Right cardiac atrium (tissue), 5 donors: ENCODE data around the gene FAM168A. TPM values are rescaled to one million over a fixed set of nuclear protein-coding genes. Genes with fewer than 3 reads are reported as not detected.
"Not testable (repeated sequence)": the region's sequence is repeated elsewhere in the genome, so short reads cannot be mapped to it uniquely, and the experiment has no call there.

ENCODE experiments used
- ATAC-seq, 2 donors: fragments of 200-7000 bp; cut with Tn5 transposase; one replicate each; pipeline versions ENCODE4 v1.8.0 to v1.9.1; 2020; ENCODE audit warnings: moderate library complexity in 2 of 2, mild to moderate bottlenecking in 1 of 2
- DNase-seq, 3 donors: peaks; one replicate each; pipeline ENCODE4 v3.0.0-alpha.2; 2020
- H3K27ac ChIP-seq: one replicate; pipeline ENCODE4 v1.5.1; 2013; ENCODE audit warnings: mild to moderate bottlenecking, low read length, control low read depth, moderate library complexity
- H3K27me3 ChIP-seq: one replicate; pipeline ENCODE4 v1.6.1; 2013; ENCODE audit not compliant: control insufficient read depth, insufficient read depth
- H3K4me1 ChIP-seq: one replicate; pipeline ENCODE4 v1.6.1; 2013; ENCODE audit warnings: low read length; ENCODE audit not compliant: control insufficient read depth, insufficient read depth
- H3K4me3 ChIP-seq: one replicate; pipeline ENCODE4 v1.5.1; 2013; ENCODE audit warnings: low read length, control low read depth
- H3K9me3 ChIP-seq: one replicate; pipeline ENCODE4 v1.6.1; 2013; ENCODE audit warnings: low read length; ENCODE audit not compliant: control insufficient read depth
- WGBS: extraction: QIAGEN DNeasy Blood & Tissue Kit; methylation state at CpG from one replicate; pipeline ENCODE4 v1.1.7; 2013; 5-methylcytosine and 5-hydroxymethylcytosine counted together
- intact Hi-C, 4 donors: fragments of 100-400 bp; cut with DNase I; formaldehyde crosslinking; loops; one replicate each; pipeline versions ENCODE4 v1.11.0 to v1.14.0; 2022 to 2023
- polyA plus RNA-seq: library from polyadenylated mRNA; stranded (reverse); fragments of 200-250 nt; gene quantifications from one replicate; pipeline ENCODE4 v1.2.3, GENCODE V29; 2013
- total RNA-seq, 4 donors: library from RNA; stranded (reverse); fragmentation: NEBNext Ultra II Directional; extraction: Animal tissue kit (Norgen Biotek cat#: 25700); gene quantifications; one replicate each; pipeline ENCODE4 v1.2.1, GENCODE V29; 2021
- donor health status: healthy with polysubstance abuse.
- donor health status: DM: no; HTN: yes; CAD: no.
- donor health status: DM: no; HTN: no; CAD: no.
- donor health status: DM: no; HTN: yes; CAD: no; lungs with severe emphysema.
- donor health status: DM: yes; HTN: yes; CAD: no.

FAM168A gene
- total and polyA plus RNA-seq, 5 donors = 14.2 to 46.2 (median 38.7) TPM

DNA sequence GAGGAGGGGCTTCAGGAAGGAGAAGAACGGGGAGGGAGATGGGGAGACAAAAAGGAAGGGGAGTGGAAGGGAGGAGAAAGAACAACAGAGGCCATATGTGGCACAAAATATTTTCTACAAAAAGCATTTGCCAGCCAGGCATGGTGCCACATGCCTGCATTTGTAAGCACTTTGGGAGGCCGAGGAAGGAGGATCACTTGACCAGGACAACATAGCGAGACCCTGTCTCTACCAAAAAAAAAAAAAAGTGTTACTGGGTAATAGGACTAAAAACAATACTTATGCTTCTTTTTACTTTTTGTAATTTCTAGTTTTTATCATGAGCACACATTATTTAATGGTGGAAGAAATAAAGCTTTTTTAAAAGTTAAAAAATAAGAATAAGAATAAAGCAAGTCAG, 5.3 kb downstream of the FAM168A start:
- ATAC-seq (no peak), DNase-seq (no peak)
- Histone ChIP-seq H3K27me3 (no peaks in the 10 kb centered on the region), H3K4me1 (peaks cover 12% of the 10 kb centered on the region), H3K27ac (no peak overlapping the region), H3K4me3 (no peak overlapping the region), H3K9me3 (no peaks in the 10 kb centered on the region)
- intact Hi-C loops = loop anchor here in 1 of 4 donors (10.0 kb wide), 1 partner anchor 188 kb away; no protein-coding TSS in a partner anchor
- 92% methylated on average over 3 of the region's 3 CpGs for WGBS

DNA sequence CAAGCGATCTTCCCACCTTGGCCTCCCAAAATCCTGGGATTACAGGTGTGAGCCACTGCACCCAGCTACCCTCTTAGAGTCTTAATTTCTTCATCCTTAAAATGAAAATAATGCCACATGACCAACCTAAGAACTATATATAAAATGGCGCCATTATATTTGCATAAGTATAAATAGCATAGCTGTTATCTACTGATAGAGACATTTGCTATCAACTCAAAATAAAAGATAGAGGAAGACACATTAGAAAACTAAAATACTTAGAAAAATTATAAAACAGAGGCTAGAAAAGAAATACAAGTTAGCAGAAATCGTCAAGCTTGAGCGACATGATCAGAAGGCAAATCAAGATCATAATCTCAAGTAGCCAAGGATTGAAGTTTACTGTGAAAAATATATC, 6.2 kb downstream of the FAM168A start:
- Histone ChIP-seq H3K4me1 (peaks cover 7% of the 10 kb centered on the region), H3K4me3 (no peak overlapping the region), H3K27ac (no peak overlapping the region), H3K27me3 (no peaks in the 10 kb centered on the region), H3K9me3 (no peaks in the 10 kb centered on the region)
- no peak for DNase-seq
- 94% methylated on average over 4 of the region's 4 CpGs for WGBS
- intact Hi-C loops = loop anchor here in 1 of 4 donors (10.0 kb wide), 1 partner anchor 187 kb away; no protein-coding TSS in a partner anchor
- ATAC-seq = no peak

DNA sequence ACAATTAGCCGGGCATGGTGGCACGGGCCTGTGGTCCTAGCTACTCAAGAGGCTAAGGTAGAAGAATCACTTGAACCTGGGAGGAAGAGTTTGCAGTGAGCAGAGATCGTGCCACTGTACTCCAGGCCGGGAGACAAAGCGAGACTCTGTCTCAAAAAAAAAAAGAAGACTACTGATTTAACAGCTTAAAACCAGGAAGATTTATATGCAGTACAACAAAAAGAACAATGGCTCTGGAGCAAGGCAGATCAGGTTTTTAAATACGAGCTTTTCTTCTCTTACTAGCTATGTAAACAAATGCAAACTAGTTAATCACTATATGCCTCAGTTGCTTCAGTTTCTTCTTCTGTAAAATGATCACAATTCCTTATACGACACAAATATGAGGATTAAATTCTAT, 6.9 kb downstream of the FAM168A start:
- ATAC-seq (no peak), DNase-seq (no peak)
- Histone ChIP-seq H3K4me1 (peaks cover 3% of the 10 kb centered on the region), H3K27ac (no peak overlapping the region), H3K4me3 (no peak overlapping the region), H3K27me3 (no peaks in the 10 kb centered on the region), H3K9me3 (no peaks in the 10 kb centered on the region)
- intact Hi-C loops = loop anchor here in 1 of 4 donors (10.0 kb wide), 1 partner anchor 186 kb away; no protein-coding TSS in a partner anchor
- 88% methylated on average over 7 of the region's 7 CpGs for WGBS

DNA sequence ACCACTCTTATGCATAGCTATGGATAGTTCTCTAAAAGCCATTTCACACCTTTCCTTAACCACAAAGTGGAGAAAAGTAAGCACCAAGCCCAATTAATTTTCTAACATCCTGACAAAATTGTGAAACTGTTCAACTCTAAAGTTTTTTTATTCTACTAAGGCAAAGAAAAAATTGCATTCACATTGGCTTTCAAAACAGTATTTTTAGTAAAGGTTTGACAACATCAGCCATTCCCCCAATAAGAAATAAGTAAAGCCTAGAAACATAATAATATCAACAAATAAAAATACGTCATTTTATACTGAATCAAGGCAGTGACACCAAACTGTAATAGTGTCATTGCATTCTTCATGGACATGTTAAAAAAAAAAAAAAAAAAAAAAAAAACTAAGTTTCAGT, 11.1 kb downstream of the FAM168A start:
- ATAC-seq (no peak), DNase-seq (no peak)
- Histone ChIP-seq H3K27ac (no peak overlapping the region), H3K27me3 (no peaks in the 10 kb centered on the region), H3K4me1 (no peaks in the 10 kb centered on the region), H3K9me3 (no peaks in the 10 kb centered on the region), H3K4me3 (no peak overlapping the region)
- intact Hi-C loops = no loop called here
- 97% methylated on average over 1 of the region's 1 CpG for WGBS

DNA sequence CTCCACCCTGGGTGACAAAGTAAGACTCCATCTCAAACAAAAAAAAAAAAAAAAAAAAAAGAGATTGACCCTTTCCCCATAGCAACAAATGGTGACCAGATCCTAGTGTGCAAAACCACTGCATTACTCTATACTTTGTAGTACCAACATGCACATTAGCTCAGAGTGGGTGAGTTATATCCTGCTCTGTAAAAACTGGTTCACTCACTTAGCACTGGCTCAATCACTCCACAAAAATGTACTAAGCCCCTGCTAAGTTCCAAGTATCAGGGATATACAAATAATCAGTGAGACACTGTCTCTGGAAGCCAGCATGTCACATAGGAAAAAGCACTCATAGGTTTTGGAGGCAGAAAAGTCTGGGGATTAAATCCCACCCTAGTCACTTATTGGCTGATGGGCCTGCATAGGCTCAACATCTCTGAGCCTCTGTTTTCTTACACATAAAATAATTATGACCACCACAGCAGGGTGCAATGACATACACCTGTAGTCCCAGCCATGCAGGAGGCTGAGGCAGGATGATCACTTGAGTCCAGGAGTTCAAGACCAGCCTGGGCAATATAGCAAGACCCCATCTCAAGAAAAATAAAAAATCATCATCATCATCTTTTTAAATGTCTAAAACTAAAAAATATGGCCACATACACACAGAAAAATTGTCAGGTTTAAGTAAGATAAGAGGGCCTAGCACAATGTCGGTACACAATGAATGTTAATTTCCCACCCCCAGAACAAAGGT, 11.9 kb downstream of the FAM168A start:
- H3K9me3 ChIP-seq = no peaks in the 10 kb centered on the region
- H3K27me3 ChIP-seq = no peaks in the 10 kb centered on the region
- ATAC-seq (no peak), DNase-seq (no peak)
- no peak overlapping the region for H3K27ac ChIP-seq
- intact Hi-C loops = no loop called here
- H3K4me1 ChIP-seq = no peaks in the 10 kb centered on the region
- no peak overlapping the region for H3K4me3 ChIP-seq
- 97% methylated on average over 1 of the region's 1 CpG for WGBS

DNA sequence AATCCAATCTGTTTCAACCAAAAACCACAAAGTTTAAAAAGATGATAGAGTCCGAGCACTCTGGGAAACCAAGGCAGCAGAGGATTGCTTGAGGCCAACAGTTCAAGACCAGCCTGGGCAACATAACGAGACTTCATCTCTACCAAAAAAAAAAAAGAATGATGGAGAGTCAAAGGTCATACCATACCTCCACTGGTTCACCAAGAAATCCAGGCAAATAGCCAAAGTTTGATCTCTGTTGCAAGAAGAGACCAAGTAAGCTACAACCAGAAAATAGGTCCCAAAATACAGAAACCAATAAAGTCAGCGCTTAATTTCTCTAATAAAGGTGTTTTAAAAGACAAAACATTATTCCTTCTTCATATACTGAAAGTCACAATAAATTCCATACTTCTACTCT, 13.1 kb downstream of the FAM168A start:
- no peaks in the 10 kb centered on the region for H3K27me3 ChIP-seq
- H3K27ac ChIP-seq = no peak overlapping the region
- no peaks in the 10 kb centered on the region for H3K9me3 ChIP-seq
- intact Hi-C loops = no loop called here
- no peaks in the 10 kb centered on the region for H3K4me1 ChIP-seq
- DNase-seq (no peak), ATAC-seq (no peak)
- no peak overlapping the region for H3K4me3 ChIP-seq
- 95% methylated on average over 3 of the region's 3 CpGs for WGBS

DNA sequence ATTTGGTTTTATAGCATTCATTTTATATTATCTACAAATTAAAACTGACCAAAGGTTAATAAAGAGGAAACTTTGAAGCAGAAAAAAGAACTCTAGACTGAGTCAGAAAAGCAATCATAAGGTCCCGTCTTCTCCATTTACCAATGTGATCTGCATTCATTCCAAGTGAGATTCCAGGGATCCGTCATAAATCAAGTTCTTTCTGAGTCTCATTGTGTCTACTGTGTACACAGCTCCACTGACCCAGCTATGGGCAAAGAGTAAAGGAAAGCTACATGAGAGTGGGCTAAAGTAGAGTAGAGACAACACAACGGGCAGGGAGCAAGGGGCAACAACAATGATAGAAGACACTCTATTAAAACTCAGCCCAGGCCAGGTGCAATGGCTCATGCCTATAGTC, 15.3 kb downstream of the FAM168A start:
- intact Hi-C loops = no loop called here
- no peaks in the 10 kb centered on the region for H3K9me3 ChIP-seq
- H3K27ac ChIP-seq = no peak overlapping the region
- H3K27me3 ChIP-seq = no peaks in the 10 kb centered on the region
- no peak for ATAC-seq
- no peak overlapping the region for H3K4me3 ChIP-seq
- no peak for DNase-seq
- H3K4me1 ChIP-seq = no peaks in the 10 kb centered on the region
- 94% methylated on average over 3 of the region's 3 CpGs for WGBS

DNA sequence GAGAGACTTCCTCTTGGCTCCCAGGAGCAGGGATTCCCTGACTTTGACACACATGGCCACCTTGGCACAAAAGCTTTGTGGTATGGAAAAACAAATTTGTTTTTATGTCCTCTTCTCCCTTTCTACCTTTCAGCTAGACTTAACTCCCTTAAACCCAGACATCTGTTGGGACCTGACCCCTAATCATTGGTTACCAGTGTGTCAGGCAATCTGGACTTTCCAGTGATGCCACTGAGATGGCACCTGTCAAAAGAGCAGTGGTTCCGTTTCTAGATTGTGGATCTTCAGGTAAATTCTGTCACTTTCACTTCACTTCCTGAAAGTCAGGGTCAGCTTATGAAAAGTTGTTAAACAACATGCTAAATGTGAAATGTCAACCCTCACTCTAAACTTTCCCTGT, 17.2 kb downstream of the FAM168A start:
- 84% methylated on average over 1 of the region's 1 CpG for WGBS
- H3K9me3 ChIP-seq, H3K27ac ChIP-seq, H3K4me1 ChIP-seq, intact Hi-C loops, H3K27me3 ChIP-seq, DNase-seq, H3K4me3 ChIP-seq, ATAC-seq: not testable (repeated sequence)

DNA sequence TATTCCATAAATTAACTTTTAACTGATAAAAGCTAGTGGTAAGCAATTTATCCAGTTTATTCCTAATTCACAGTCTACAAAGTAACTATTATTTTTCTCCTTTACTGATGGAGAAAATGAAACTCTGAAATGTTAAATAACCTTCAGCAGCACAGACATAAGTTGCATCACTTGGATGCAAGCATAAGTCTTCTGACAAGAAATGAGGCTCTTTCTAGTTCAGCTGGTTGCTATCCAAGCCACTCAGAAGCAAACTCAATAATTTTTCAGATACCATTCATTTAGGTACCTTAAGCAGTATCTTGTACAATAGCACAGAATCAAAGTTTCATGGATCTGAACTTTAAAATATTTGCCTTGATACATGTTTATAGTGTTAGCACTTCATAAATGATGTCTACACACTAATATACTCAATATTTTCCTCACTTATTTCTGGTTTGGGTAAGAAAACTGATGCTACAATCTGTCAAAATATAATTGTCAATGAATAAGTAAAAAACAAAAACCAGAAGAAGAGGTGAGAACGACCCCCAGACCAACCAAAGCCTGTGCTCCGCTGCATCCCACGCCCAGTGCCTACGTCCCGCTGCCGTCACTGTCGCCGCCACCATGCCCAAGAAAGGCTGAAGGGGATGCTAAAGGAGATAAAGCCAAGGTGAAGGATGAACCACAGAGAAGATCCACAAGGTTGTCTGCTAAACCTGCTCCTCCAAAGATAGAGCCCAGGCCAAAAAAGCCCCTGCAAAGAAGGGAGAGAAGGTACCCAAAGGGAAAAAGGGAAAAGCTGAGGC, 18.1 kb downstream of the FAM168A start:
- WGBS = 97% methylated on average over 8 of the region's 8 CpGs
- no peaks in the 10 kb centered on the region for H3K4me1 ChIP-seq
- no peak overlapping the region for H3K27ac ChIP-seq
- intact Hi-C loops = no loop called here
- no peak overlapping the region for H3K4me3 ChIP-seq
- no peaks in the 10 kb centered on the region for H3K9me3 ChIP-seq
- DNase-seq = no peak
- ATAC-seq = no peak
- no peaks in the 10 kb centered on the region for H3K27me3 ChIP-seq

DNA sequence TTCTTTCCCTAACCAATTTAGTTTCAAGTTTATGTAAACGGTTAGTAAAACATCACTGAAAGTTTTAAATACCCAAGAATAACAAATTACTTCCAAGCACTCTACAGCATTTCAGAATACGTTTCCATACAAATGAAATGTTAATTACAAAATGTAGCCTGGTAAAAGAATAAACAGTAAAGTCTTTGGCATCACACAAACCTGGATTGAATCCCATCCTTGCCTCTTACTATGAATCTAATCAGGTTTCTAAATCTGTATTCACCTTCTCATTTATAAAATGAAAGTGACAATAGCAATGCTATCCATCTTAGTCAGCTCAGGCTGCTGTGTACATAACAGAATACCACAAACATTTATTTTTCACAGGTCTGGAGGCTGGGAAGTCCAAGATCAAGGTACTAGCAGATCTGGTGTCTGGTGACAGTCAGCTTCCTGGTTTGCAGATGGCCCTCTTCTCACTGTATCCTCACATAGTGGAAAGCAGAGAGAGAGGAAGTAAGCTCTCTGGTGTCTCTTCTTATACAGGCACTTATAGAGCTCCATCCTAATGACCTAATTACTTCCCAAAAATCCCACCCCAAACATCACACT, 19.2 kb downstream of the FAM168A start:
- H3K27ac ChIP-seq = no peak overlapping the region

DNA sequence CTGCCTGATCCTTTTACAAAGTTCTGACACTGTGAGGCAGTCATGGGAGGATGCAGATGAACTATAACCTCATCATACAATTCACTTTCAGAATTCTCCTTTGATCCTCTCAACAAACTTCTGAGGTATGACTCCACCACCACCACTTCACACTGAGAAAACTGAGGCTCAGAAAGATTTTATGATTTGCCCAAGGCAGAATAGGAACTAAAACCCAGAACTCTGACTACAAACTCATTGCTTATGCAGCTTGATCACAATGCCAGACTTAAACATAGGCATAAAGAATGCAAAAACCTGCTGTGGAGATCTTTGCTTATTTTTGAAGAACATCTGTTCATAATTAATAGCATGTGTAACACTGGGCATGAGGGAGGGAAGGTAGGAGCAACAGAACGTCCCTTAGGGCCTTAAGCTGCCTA, 20.4 kb downstream of the FAM168A start:
- no peaks in the 10 kb centered on the region for H3K4me1 ChIP-seq
- no peak overlapping the region for H3K27ac ChIP-seq
- intact Hi-C loops = no loop called here
- WGBS = 76% methylated on average over 1 of the region's 1 CpG
- no peak overlapping the region for H3K4me3 ChIP-seq
- ATAC-seq (no peak), DNase-seq (no peak)
- no peaks in the 10 kb centered on the region for H3K27me3 ChIP-seq
- no peaks in the 10 kb centered on the region for H3K9me3 ChIP-seq

More for the DNA sequence above, 19.2 kb downstream of the FAM168A start:
- no peak for ATAC-seq
- WGBS = 85% methylated on average over 2 of the region's 2 CpGs
- Histone ChIP-seq H3K27me3 (no peaks in the 10 kb centered on the region), H3K9me3 (no peaks in the 10 kb centered on the region), H3K4me3 (no peak overlapping the region), H3K4me1 (no peaks in the 10 kb centered on the region)
- no peak for DNase-seq
- intact Hi-C loops = no loop called here
